ENCODE data around the gene PSD4. TPM values are rescaled to one million over a fixed set of nuclear protein-coding genes. Genes with fewer than 3 reads are reported as not detected.

Gene PSD4
- polyA plus RNA-seq, 1 of the 3 experiments (the other 2 are of a cell fraction) = 0.35 TPM

DNA sequence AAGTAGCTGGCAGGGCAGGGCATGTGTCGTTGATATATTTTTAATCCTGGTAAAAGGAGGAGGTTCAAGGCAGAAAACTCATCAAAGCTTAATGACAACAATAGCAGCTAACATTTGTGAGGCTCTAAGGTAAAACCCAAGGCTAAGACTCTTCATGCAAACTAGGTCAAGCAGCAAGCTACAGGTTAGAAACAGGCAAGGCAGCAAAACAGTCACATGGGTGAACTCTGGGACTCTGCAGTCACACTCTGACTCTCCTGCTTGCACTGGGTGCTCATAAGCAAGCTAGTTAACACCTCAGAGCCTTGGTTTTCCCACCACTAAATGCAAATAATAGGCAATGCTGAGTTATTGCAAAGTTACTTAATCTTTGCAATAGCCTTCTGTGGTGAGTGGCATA lies 38.5 kb upstream of the PSD4 start (continued):
- TF ChIP-seq, protein P1, sequence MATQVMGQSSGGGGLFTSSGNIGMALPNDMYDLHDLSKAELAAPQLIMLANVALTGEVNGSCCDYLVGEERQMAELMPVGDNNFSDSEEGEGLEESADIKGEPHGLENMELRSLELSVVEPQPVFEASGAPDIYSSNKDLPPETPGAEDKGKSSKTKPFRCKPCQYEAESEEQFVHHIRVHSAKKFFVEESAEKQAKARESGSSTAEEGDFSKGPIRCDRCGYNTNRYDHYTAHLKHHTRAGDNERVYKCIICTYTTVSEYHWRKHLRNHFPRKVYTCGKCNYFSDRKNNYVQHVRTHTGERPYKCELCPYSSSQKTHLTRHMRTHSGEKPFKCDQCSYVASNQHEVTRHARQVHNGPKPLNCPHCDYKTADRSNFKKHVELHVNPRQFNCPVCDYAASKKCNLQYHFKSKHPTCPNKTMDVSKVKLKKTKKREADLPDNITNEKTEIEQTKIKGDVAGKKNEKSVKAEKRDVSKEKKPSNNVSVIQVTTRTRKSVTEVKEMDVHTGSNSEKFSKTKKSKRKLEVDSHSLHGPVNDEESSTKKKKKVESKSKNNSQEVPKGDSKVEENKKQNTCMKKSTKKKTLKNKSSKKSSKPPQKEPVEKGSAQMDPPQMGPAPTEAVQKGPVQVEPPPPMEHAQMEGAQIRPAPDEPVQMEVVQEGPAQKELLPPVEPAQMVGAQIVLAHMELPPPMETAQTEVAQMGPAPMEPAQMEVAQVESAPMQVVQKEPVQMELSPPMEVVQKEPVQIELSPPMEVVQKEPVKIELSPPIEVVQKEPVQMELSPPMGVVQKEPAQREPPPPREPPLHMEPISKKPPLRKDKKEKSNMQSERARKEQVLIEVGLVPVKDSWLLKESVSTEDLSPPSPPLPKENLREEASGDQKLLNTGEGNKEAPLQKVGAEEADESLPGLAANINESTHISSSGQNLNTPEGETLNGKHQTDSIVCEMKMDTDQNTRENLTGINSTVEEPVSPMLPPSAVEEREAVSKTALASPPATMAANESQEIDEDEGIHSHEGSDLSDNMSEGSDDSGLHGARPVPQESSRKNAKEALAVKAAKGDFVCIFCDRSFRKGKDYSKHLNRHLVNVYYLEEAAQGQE (IDR thresholded peaks at IDR 0.05; ENCODE audit: low read depth, low read length) = no peak
- no peak for TF ChIP-seq NFIC (IDR thresholded peaks at IDR 0.05; ENCODE audit: borderline replicate concordance)
- TF ChIP-seq YY1 (IDR thresholded peaks at IDR 0.05; ENCODE audit: low read depth) = no peak
- TF ChIP-seq, protein P2, sequence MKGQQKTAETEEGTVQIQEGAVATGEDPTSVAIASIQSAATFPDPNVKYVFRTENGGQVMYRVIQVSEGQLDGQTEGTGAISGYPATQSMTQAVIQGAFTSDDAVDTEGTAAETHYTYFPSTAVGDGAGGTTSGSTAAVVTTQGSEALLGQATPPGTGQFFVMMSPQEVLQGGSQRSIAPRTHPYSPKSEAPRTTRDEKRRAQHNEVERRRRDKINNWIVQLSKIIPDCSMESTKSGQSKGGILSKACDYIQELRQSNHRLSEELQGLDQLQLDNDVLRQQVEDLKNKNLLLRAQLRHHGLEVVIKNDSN (IDR thresholded peaks at IDR 0.05; ENCODE audit: borderline replicate concordance, low read depth) = no peak
- TF ChIP-seq EP300 (IDR thresholded peaks at IDR 0.05; ENCODE audit: borderline replicate concordance in 1 of 2, low read depth in 1 of 2, low read length in 1 of 2) = no peak
- TF ChIP-seq RCOR1 (IDR thresholded peaks at IDR 0.05; ENCODE audit: low read length) = no peak
- TF ChIP-seq, protein P3, sequence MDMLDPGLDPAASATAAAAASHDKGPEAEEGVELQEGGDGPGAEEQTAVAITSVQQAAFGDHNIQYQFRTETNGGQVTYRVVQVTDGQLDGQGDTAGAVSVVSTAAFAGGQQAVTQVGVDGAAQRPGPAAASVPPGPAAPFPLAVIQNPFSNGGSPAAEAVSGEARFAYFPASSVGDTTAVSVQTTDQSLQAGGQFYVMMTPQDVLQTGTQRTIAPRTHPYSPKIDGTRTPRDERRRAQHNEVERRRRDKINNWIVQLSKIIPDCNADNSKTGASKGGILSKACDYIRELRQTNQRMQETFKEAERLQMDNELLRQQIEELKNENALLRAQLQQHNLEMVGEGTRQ (IDR thresholded peaks at IDR 0.05; ENCODE audit: borderline replicate concordance, low read depth, low read length) = no peak
- no peak for TF ChIP-seq ELF1 (IDR thresholded peaks at IDR 0.05)
- TF ChIP-seq GABPA (IDR thresholded peaks at IDR 0.05; ENCODE audit: low read depth) = no peak

DNA sequence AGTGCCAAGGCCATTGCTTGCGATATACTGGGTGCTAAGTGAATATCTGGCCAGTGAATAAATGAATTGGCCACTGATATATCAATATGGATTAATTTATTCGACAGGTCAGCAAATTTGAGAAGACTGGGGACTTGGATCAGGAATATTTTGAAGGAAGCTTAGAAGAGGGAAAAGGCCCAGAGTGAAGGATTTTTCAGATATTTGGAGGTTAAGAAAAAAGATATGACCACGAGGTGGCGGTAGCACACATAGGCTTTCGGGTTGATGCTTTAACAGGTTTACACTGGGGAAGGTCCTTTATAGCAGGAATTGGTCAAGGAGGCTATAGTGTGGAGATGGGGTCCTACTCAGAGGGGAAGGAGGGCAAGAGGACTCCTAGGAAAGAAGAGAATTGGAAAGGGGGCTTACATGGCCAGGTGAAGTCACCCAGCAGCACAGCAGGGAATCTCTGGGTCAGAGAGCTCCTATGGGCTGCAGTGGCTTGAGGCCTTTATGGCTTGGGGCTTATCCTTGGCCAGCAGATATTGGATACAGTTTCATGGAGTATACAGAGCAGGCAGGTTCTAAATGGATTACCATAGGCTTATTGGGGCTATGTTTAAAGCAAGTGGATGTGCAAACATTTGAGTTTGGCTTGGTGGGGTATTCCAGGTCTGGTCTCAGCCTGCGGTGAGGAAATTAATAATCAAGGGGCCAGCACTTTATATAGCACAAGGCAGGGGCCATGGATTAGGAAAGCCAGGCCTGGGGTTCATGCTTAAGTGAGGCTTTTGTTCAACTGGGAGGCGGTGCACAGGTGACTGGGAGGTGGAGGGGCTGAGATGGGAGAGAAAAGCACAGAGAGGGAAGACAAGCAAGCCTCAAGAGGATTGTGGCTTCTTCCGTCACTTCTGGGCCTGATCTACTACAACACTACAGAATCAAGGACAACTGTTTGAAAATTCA lies 36.7 kb upstream of the PSD4 start:
- ChIA-PET POLR2A (no interaction called here), CTCF (interaction anchor here (0.6 to 7.6 kb wide), 43 partner anchors 8 to 563 kb away, joined by 3 to 68 read pairs (median 5); partner anchors contain the start of genes IL1RN, IL36G and PSD4)
- Histone ChIP-seq H3K9me2 (no peaks in the 10 kb centered on the region), H3K4me2 (no peak overlapping the region), H3K27ac (ENCODE audit: low read depth in 2 of 2, low read length in 1 of 2) (no peak overlapping the region), H3K9me3 (no peaks in the 10 kb centered on the region), H3K4me1 (ENCODE audit: control insufficient read depth in 1 of 2, insufficient read depth in 2 of 2, low read depth in 1 of 2, low read length in 1 of 2) (no peaks in the 10 kb centered on the region), H3K79me2 (ENCODE audit: insufficient read depth) (no peaks in the 10 kb centered on the region), H4K20me1 (ENCODE audit: insufficient read depth) (no peaks in the 10 kb centered on the region), H3K36me3 (replicated peaks in 1 of 2; ENCODE audit: control insufficient read depth in 1 of 2, insufficient read depth in 2 of 2, low read length in 1 of 2) (no peaks in the 10 kb centered on the region), H3F3A (replicated peaks; ENCODE audit: insufficient read depth) (no peaks in the 10 kb centered on the region), H3K27me3 (ENCODE audit: insufficient read depth) (peaks cover 26% of the 10 kb centered on the region; the same call in 1 of the 2 replicates), H3K4me3 (ENCODE audit: low read depth in 2 of 2, low read length in 1 of 2) (no peak overlapping the region), H2AFZ (ENCODE audit: low read depth) (no peak overlapping the region), H3K9ac (no peak overlapping the region)
- DNase-seq = peak; percentile 48
- WGBS (ENCODE audit: low lambda C conversion rate) = 33% methylated on average over 8 of the region's 8 CpGs
- TF ChIP-seq, protein P4, sequence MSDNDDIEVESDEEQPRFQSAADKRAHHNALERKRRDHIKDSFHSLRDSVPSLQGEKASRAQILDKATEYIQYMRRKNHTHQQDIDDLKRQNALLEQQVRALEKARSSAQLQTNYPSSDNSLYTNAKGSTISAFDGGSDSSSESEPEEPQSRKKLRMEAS (IDR thresholded peaks at IDR 0.05; ENCODE audit: low read depth) = no peak
- TF ChIP-seq RAD21 (IDR thresholded peaks at IDR 0.05; ENCODE audit: low read length) (peak; percentile 55), TCF12 (IDR thresholded peaks at IDR 0.05) (no peak), SMC3 (IDR thresholded peaks at IDR 0.05; ENCODE audit: low read depth, low read length) (peak; percentile 54)
- TF ChIP-seq, protein P5, sequence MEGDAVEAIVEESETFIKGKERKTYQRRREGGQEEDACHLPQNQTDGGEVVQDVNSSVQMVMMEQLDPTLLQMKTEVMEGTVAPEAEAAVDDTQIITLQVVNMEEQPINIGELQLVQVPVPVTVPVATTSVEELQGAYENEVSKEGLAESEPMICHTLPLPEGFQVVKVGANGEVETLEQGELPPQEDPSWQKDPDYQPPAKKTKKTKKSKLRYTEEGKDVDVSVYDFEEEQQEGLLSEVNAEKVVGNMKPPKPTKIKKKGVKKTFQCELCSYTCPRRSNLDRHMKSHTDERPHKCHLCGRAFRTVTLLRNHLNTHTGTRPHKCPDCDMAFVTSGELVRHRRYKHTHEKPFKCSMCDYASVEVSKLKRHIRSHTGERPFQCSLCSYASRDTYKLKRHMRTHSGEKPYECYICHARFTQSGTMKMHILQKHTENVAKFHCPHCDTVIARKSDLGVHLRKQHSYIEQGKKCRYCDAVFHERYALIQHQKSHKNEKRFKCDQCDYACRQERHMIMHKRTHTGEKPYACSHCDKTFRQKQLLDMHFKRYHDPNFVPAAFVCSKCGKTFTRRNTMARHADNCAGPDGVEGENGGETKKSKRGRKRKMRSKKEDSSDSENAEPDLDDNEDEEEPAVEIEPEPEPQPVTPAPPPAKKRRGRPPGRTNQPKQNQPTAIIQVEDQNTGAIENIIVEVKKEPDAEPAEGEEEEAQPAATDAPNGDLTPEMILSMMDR (IDR thresholded peaks at IDR 0.05) = peak; percentile 73
- TF ChIP-seq, protein P3 (IDR thresholded peaks at IDR 0.05; ENCODE audit: borderline replicate concordance, low read depth, low read length) = no peak

Measured in SK-N-SH (cell line).